SH-SY5Y (cell line): ENCODE data around the gene NCOR1.

Source experiments
- GATA2 ChIP-seq: IDR thresholded peaks from 2 replicates; pipeline ENCODE4 v1.6.1; 2011; ENCODE audit warnings: mild to moderate bottlenecking, low read depth, low read length
- GATA3 ChIP-seq: IDR thresholded peaks from 2 replicates; pipeline ENCODE4 v1.6.1; 2011; ENCODE audit warnings: low read depth, mild to moderate bottlenecking, low read length, moderate library complexity

- TF ChIP-seq GATA2 (no peak), GATA3 (no peak)
Measured at GRCh38 chr17:16120937-16121336, 94.4 kb downstream of the NCOR1 start.
